Fibroblast of mammary gland (primary cell): ENCODE data around the gene CENPV.

ENCODE experiments used
- DNase-seq: peaks from one replicate; pipeline ENCODE4 v3.0.0-alpha.2; 2010; ENCODE audit warnings: low read depth
- H3K4me3 ChIP-seq: 2 replicates; pipeline ENCODE4 v1.5.1; 2011; ENCODE audit warnings: low read depth, mild to moderate bottlenecking, low read length, moderate library complexity; ENCODE audit not compliant: control insufficient read depth
- CTCF ChIP-seq: conservative IDR thresholded peaks from 2 replicates; pipeline ENCODE4 v1.5.1; 2011; ENCODE audit warnings: low read depth, low read length, inconsistent platforms; ENCODE audit not compliant: control insufficient read depth, insufficient read depth

Gene CENPV

GRCh38 chr17:16329519-16330271 is 23.6 kb downstream of the CENPV start:
- TF ChIP-seq CTCF = no peak
- no peak overlapping the region for H3K4me3 ChIP-seq
- peak; percentile 64 for DNase-seq

GRCh38 chr17:16328997-16329396 is 24.3 kb downstream of the CENPV start:
- no peak overlapping the region for H3K4me3 ChIP-seq
- TF ChIP-seq CTCF = peak; percentile 20
- DNase-seq = peak; percentile 10

GRCh38 chr17:16327018-16327417 is 26.3 kb downstream of the CENPV start:
- no peak for DNase-seq
- TF ChIP-seq CTCF = no peak
- H3K4me3 ChIP-seq = no peak overlapping the region

- no peak overlapping the region for H3K4me3 ChIP-seq
These were observed 27.3 kb downstream of the CENPV start for GRCh38 chr17:16325964-16326363.

GRCh38 chr17:16322636-16323035 is 30.6 kb downstream of the CENPV start:
- TF ChIP-seq CTCF = no peak
- DNase-seq = peak; percentile 52
- no peak overlapping the region for H3K4me3 ChIP-seq

More at GRCh38 chr17:16325964-16326363, 27.3 kb downstream of the CENPV start:
- no peak for TF ChIP-seq CTCF
- no peak for DNase-seq

GRCh38 chr17:16319969-16320368 is 33.3 kb downstream of the CENPV start:
- H3K4me3 ChIP-seq = no peak overlapping the region
- DNase-seq = no peak
- TF ChIP-seq CTCF = no peak
